Fibroblast of mammary gland (primary cell): Measurements from ENCODE around the gene PDIA4.

Experiments
- DNase-seq: peaks from one replicate; pipeline ENCODE4 v3.0.0-alpha.2; 2010; ENCODE audit warnings: low read depth
- H3K4me3 ChIP-seq: 2 replicates; pipeline ENCODE4 v1.5.1; 2011; ENCODE audit warnings: low read depth, mild to moderate bottlenecking, low read length, moderate library complexity; ENCODE audit not compliant: control insufficient read depth
- TF ChIP-seq, protein P1 (sequence below): conservative IDR thresholded peaks from 2 replicates; pipeline ENCODE4 v1.5.1; 2011; ENCODE audit warnings: low read depth, low read length, inconsistent platforms; ENCODE audit not compliant: control insufficient read depth, insufficient read depth

PDIA4 gene

DNA sequence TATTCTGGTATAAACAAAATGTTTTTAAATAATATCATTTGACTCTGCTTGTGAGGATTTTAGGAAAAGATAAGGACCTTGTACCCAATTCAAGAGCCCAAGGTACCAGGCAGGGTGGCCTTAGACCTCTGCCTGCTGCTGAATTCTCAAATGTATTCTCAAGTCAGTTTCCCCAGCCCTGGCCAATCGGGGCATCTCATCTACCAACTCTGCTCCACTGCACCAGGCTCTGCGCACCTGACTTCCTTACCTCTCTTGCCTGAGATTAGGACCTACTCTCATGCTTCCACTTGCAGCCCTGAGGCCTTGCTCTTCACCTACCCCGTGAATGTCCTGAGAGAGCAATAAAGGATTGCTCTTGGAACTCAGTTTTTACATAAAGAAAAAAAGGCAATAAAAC, 74.6 kb downstream of the PDIA4 start:
- TF ChIP-seq, protein P1, sequence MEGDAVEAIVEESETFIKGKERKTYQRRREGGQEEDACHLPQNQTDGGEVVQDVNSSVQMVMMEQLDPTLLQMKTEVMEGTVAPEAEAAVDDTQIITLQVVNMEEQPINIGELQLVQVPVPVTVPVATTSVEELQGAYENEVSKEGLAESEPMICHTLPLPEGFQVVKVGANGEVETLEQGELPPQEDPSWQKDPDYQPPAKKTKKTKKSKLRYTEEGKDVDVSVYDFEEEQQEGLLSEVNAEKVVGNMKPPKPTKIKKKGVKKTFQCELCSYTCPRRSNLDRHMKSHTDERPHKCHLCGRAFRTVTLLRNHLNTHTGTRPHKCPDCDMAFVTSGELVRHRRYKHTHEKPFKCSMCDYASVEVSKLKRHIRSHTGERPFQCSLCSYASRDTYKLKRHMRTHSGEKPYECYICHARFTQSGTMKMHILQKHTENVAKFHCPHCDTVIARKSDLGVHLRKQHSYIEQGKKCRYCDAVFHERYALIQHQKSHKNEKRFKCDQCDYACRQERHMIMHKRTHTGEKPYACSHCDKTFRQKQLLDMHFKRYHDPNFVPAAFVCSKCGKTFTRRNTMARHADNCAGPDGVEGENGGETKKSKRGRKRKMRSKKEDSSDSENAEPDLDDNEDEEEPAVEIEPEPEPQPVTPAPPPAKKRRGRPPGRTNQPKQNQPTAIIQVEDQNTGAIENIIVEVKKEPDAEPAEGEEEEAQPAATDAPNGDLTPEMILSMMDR, result no peak
- no peak for DNase-seq
- H3K4me3 ChIP-seq, result no peak overlapping the region
